GM12891 (cell line): ENCODE measurements around the gene COL5A1.

Source experiments
- PAX5 ChIP-seq: IDR thresholded peaks from 2 replicates; pipeline ENCODE4 v1.6.1; 2011; ENCODE audit warnings: low read length, moderate library complexity, mild to moderate bottlenecking; ENCODE audit not compliant: insufficient read depth, severe bottlenecking
- POLR2A ChIP-seq: IDR thresholded peaks from 2 replicates; pipeline ENCODE4 v1.6.1; 2011; ENCODE audit warnings: low read depth, low read length, control low read depth
- POLR2AphosphoS5 ChIP-seq: IDR thresholded peaks from 2 replicates; pipeline ENCODE4 v1.6.1; 2011; ENCODE audit warnings: low read depth, low read length, control low read depth
- POU2F2 ChIP-seq: IDR thresholded peaks from 2 replicates; pipeline ENCODE4 v1.6.1; 2011; ENCODE audit warnings: low read depth, mild to moderate bottlenecking, control low read depth, low read length, moderate library complexity
- SPI1 ChIP-seq: IDR thresholded peaks from 2 replicates; pipeline ENCODE4 v1.6.1; 2011; ENCODE audit warnings: low read depth, low read length, control low read depth
- TAF1 ChIP-seq: IDR thresholded peaks from 2 replicates; pipeline ENCODE4 v1.6.1; 2011; ENCODE audit warnings: low read depth, low read length, control low read depth

- TF ChIP-seq POLR2A (no peak), POLR2AphosphoS5 (no peak), TAF1 (no peak), POU2F2 (no peak), SPI1 (no peak), PAX5 (no peak)
These were observed 190.9 kb downstream of the COL5A1 start for GRCh38 chr9:134832471-134832870.
